RWPE2 (cell line): Measurements from ENCODE around the gene LRFN2.

Experiments used
- ATAC-seq: fragments of 200-7000 bp; cut with Tn5 transposase; 3 replicates; pipeline ENCODE4 v1.9.1; 2021; ENCODE audit warnings: low read depth
- DNase-seq: peaks from one replicate; pipeline ENCODE4 v3.0.0-alpha.2; 2020; ENCODE audit warnings: low spot score
- H3K27ac ChIP-seq: fragments of 450-650 bp; 2 replicates; pipeline ENCODE4 v1.5.1; 2017; ENCODE audit warnings: mild to moderate bottlenecking; ENCODE audit not compliant: poor library complexity, severe bottlenecking
- H3K27me3 ChIP-seq: fragments of 250-450 bp; sonication (Bioruptor Pico); 2 replicates; pipeline ENCODE4 v1.5.1; 2021; ENCODE audit warnings: mild to moderate bottlenecking, moderate library complexity; ENCODE audit not compliant: insufficient read depth, poor library complexity, severe bottlenecking
- H3K36me3 ChIP-seq: fragments of 250-450 bp; sonication (Bioruptor Pico); 2 replicates; pipeline ENCODE4 v1.5.1; 2020; ENCODE audit warnings: low read depth, mild to moderate bottlenecking, moderate library complexity
- H3K4me1 ChIP-seq: fragments of 250-450 bp; sonication (Bioruptor Pico); 2 replicates; pipeline ENCODE4 v1.5.1; 2021; ENCODE audit warnings: mild to moderate bottlenecking, moderate library complexity; ENCODE audit not compliant: insufficient read depth, poor library complexity, severe bottlenecking
- H3K4me3 ChIP-seq: fragments of 250-450 bp; sonication (Bioruptor Pico); 2 replicates; pipeline ENCODE4 v1.5.1; 2021; ENCODE audit warnings: mild to moderate bottlenecking, moderate library complexity; ENCODE audit not compliant: severe bottlenecking
- H3K9me3 ChIP-seq: fragments of 250-450 bp; sonication (Bioruptor Pico); 2 replicates; pipeline ENCODE4 v1.5.1; 2021; ENCODE audit warnings: mild to moderate bottlenecking, moderate library complexity; ENCODE audit not compliant: severe bottlenecking
- CTCF ChIP-seq: fragments of 450-650 bp; IDR thresholded peaks from one replicate; pipeline ENCODE4 v1.5.1; 2017; ENCODE audit warnings: mild to moderate bottlenecking, moderate library complexity; ENCODE audit not compliant: poor library complexity, severe bottlenecking

LRFN2 gene

DNA sequence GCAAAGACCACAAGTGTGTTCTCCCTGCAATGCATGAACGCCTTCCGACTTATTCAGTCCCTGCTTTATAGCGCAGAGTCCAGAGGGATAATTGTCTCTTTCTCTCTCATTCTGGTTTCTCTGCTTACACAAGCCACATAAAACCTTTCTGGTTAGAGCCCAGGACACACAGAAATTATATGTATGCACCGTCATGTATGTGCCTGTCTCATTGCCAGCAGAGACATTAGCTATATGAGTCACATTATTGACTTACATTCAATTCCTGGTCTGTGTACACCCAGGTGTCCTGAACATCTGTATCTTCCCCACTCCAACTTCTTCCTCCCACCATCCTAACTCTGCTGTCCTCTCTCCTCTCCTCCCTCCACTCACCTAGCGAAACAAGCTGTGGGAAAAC, 44.0 kb downstream of the LRFN2 start:
- Histone ChIP-seq H3K4me3 (no peak overlapping the region), H3K27ac (no peak overlapping the region), H3K36me3 (no peaks in the 10 kb centered on the region), H3K27me3 (peaks cover 11% of the 10 kb centered on the region), H3K9me3 (no peaks in the 10 kb centered on the region), H3K4me1 (no peaks in the 10 kb centered on the region)
- DNase-seq (no peak), ATAC-seq (peak; percentile 40; the same call in 1 of the 3 replicates)
- no peak for TF ChIP-seq CTCF

- ATAC-seq (no peak), DNase-seq (no peak)
- Histone ChIP-seq H3K4me3 (no peak overlapping the region), H3K9me3 (no peaks in the 10 kb centered on the region), H3K4me1 (no peaks in the 10 kb centered on the region), H3K27ac (no peak overlapping the region), H3K36me3 (no peaks in the 10 kb centered on the region), H3K27me3 (peaks cover 11% of the 10 kb centered on the region)
- TF ChIP-seq CTCF = no peak
Observed at GRCh38 chr6:40542175-40542764, 44.9 kb downstream of the LRFN2 start.

- ATAC-seq (no peak), DNase-seq (no peak)
- no peak for TF ChIP-seq CTCF
- H3K27ac ChIP-seq = no peak overlapping the region
- H3K4me3 ChIP-seq = no peak overlapping the region
- no peaks in the 10 kb centered on the region for H3K36me3 ChIP-seq
- no peaks in the 10 kb centered on the region for H3K9me3 ChIP-seq
- H3K4me1 ChIP-seq = no peaks in the 10 kb centered on the region
- H3K27me3 ChIP-seq = peaks cover 11% of the 10 kb centered on the region
Observed at GRCh38 chr6:40541556-40542174, 45.5 kb downstream of the LRFN2 start.

- no peak for TF ChIP-seq CTCF
- DNase-seq = no peak
- Histone ChIP-seq H3K4me3 (no peak overlapping the region), H3K27ac (no peak overlapping the region), H3K27me3 (peaks cover 11% of the 10 kb centered on the region), H3K36me3 (no peaks in the 10 kb centered on the region), H3K4me1 (no peaks in the 10 kb centered on the region), H3K9me3 (no peaks in the 10 kb centered on the region)
- ATAC-seq = no peak
Observed at GRCh38 chr6:40540790-40541189, 46.4 kb downstream of the LRFN2 start.

DNA sequence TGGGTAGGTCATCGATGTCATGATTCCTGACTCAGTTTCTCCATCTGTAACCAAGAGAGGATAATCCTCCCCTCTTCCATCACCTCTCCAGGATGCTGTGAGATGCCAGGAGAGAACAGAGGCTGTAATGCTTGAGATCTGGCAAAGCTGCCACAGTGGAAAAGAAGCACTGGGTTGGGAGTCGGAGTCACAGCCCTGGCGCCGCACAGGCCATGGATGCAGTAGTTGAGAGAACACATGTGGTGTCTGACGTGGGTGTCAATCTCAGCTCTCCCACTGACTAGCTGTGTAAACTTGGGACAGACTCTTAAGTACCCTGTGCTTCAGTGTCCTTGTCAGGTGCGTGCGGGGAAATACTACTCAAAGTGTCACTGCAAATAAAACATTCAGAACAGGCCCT, 47.3 kb downstream of the LRFN2 start:
- no peaks in the 10 kb centered on the region for H3K9me3 ChIP-seq
- H3K36me3 ChIP-seq = no peaks in the 10 kb centered on the region
- DNase-seq = no peak
- no peaks in the 10 kb centered on the region for H3K4me1 ChIP-seq
- no peak for ATAC-seq
- H3K4me3 ChIP-seq = no peak overlapping the region
- no peak overlapping the region for H3K27ac ChIP-seq
- TF ChIP-seq CTCF = no peak
- peaks cover 11% of the 10 kb centered on the region for H3K27me3 ChIP-seq
